DOHH2 (cell line): ENCODE results near the gene SLITRK1.

ENCODE experiments used
- CTCF ChIP-seq: fragments of 200-600 bp; sonication (generic); IDR thresholded peaks from one replicate; pipeline ENCODE4 v1.5.1; 2014; ENCODE audit warnings: antibody characterized with exemption, mild to moderate bottlenecking, low read depth, low read length; ENCODE audit not compliant: poor library complexity, severe bottlenecking
- EZH2phosphoT487 ChIP-seq: fragments of 200-600 bp; sonication (generic); IDR thresholded peaks from 2 replicates; pipeline ENCODE4 v1.6.1; 2017; ENCODE audit warnings: borderline replicate concordance, mild to moderate bottlenecking, antibody characterized with exemption, low read length, moderate library complexity, mixed read lengths

DNA sequence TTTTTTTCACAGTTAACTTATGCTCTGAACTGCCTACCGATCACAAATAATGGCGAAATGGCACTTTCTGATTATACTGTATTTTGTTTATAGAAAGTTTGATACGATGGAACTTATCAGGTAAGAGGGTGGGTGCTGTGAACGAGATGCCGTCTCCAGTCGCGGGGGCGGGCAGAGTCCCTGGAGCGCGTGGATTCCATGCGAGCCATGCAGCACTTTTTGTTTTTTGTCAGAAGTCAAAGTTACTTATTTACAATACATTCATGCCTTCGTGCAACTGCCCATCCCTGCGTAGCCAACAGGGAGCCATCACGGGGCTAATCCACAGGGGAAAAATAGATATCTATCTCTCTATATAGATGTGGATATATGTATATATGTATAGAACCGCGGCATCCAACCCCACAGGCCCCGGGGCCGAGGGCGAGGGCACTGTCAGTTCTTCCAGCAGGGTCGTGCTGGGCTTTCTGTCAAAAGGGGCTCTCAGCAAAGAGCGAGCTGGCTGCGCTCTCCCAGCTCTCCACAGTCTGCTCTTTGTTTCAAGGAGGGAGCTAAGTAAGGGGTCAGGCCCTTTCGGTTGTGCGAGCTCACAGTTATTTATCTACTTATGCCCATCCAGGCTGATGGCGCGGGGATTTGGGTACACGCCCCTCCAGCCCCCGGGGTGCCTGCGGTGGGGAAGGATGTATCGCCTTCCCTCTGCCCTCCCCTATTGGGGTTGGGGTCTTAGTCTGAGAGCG, 3.4 kb downstream of the SLITRK1 start:
- TF ChIP-seq CTCF (no peak), EZH2phosphoT487 (no peak)
